Endothelial cell (in vitro differentiated cells): ENCODE measurements around the gene DIS3L2. TPM values are rescaled to one million over a fixed set of nuclear protein-coding genes. Genes with fewer than 3 reads are reported as not detected.
A peak's percentile ranks its signal among the peaks of the same experiment; 100 is the strongest.
"Not testable (repeated sequence)": the region's sequence is repeated elsewhere in the genome, so short reads cannot be mapped to it uniquely, and the experiment has no call there.

Source experiments
- DNase-seq: peaks from one replicate; pipeline ENCODE4 v3.0.0; 2021; ENCODE audit warnings: low spot score
- H3K27ac Mint-ChIP-seq: one replicate; pipeline ENCODE4 v1.8.0; 2021; ENCODE audit warnings: mixed read lengths, inconsistent platforms; ENCODE audit not compliant: unreplicated experiment
- H3K27me3 Mint-ChIP-seq: one replicate; pipeline ENCODE4 v1.8.0; 2021; ENCODE audit warnings: mild to moderate bottlenecking, moderate library complexity, mixed read lengths, inconsistent platforms; ENCODE audit not compliant: unreplicated experiment
- H3K36me3 Mint-ChIP-seq: one replicate; pipeline ENCODE4 v1.8.0; 2021; ENCODE audit warnings: mild to moderate bottlenecking, low read depth, mixed read lengths, inconsistent platforms; ENCODE audit not compliant: unreplicated experiment
- H3K4me1 Mint-ChIP-seq: one replicate; pipeline ENCODE4 v1.8.0; 2021; ENCODE audit warnings: mild to moderate bottlenecking, mixed read lengths, inconsistent platforms; ENCODE audit not compliant: unreplicated experiment
- H3K4me3 Mint-ChIP-seq: one replicate; pipeline ENCODE4 v1.8.0; 2021; ENCODE audit warnings: mild to moderate bottlenecking, mixed read lengths, inconsistent platforms; ENCODE audit not compliant: unreplicated experiment
- H3K9me3 Mint-ChIP-seq: one replicate; pipeline ENCODE4 v1.8.0; 2021; ENCODE audit warnings: mixed read lengths, inconsistent platforms; ENCODE audit not compliant: unreplicated experiment
- CTCF ChIP-seq: fragments of 200-600 bp; sonication (generic); IDR thresholded peaks from one replicate; pipeline ENCODE4 v1.5.0; 2021; ENCODE audit warnings: antibody characterized with exemption; ENCODE audit not compliant: unreplicated experiment
- total RNA-seq: library from RNA; stranded (reverse); fragmentation: NEBNext Ultra II Directional; extraction: Animal tissue kit (Norgen Biotek cat#: 25700); gene quantifications from one replicate; pipeline ENCODE4 v1.2.1, GENCODE V29; 2021; ENCODE audit not compliant: unreplicated experiment

The DIS3L2 gene
- total RNA-seq, 1 donor from 2014 or later = 42.1 TPM

- H3K4me1 Mint-ChIP-seq = peaks cover 3% of the 10 kb centered on the region
- H3K27me3 Mint-ChIP-seq = peaks cover 15% of the 10 kb centered on the region
- no peak for TF ChIP-seq CTCF
- no peak for DNase-seq
- H3K9me3 Mint-ChIP-seq = no peaks in the 10 kb centered on the region
- no peak overlapping the region for H3K27ac Mint-ChIP-seq
- no peak overlapping the region for H3K4me3 Mint-ChIP-seq
- no peaks in the 10 kb centered on the region for H3K36me3 Mint-ChIP-seq
Observed at GRCh38 chr2:232336241-232336736, 374.8 kb downstream of the DIS3L2 start.

GRCh38 chr2:232336981-232337720 is 375.6 kb downstream of the DIS3L2 start:
- Mint-ChIP-seq H3K27me3 (peaks cover 15% of the 10 kb centered on the region), H3K9me3 (no peaks in the 10 kb centered on the region), H3K27ac (no peak overlapping the region), H3K36me3 (no peaks in the 10 kb centered on the region), H3K4me3 (no peak overlapping the region), H3K4me1 (peaks cover 3% of the 10 kb centered on the region)
- TF ChIP-seq CTCF = no peak
- no peak for DNase-seq

DNA sequence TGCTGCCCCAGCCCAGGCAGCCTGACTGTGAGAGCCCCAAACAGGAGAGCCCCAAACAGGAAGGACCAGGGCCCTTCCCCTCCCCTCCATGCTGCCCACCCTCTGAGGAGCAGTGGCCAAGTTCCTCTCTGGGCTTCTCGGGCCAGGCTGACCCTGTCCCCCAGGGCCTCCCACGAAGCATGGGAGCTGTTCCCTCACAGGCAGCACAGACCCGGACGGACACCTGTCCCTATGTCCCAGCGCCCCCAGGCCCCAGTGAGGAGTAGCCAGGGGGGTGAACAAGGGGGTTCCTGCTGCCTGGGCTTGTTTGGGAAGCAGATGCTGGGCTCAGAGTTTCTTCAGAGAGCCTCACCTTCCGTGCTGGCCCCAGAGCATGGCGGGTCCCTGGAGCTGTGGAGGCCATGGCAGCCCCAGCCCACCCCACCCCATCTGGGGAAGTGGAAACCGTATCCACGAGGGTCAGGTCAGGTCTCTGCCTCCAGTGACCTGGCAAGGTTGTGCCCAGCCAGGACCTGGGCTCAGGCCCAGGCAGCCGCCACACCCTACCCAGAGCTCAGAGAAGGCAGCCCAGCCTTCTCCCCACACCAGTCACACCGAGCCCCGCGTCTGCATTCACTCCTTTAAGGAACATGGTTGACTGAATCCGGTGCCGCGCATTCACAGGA is 376.7 kb downstream of the DIS3L2 start:
- peaks cover 15% of the 10 kb centered on the region for H3K27me3 Mint-ChIP-seq
- H3K4me1 Mint-ChIP-seq, H3K9me3 Mint-ChIP-seq, H3K4me3 Mint-ChIP-seq, DNase-seq, H3K27ac Mint-ChIP-seq, H3K36me3 Mint-ChIP-seq: not testable (repeated sequence)

GRCh38 chr2:232338759-232339106 is 377.2 kb downstream of the DIS3L2 start:
- Mint-ChIP-seq H3K9me3 (no peaks in the 10 kb centered on the region), H3K27me3 (peaks cover 15% of the 10 kb centered on the region), H3K27ac (no peak overlapping the region), H3K4me1 (peaks cover 3% of the 10 kb centered on the region), H3K36me3 (no peaks in the 10 kb centered on the region), H3K4me3 (no peak overlapping the region)
- no peak for TF ChIP-seq CTCF
- no peak for DNase-seq

GRCh38 chr2:232339121-232340081 is 377.9 kb downstream of the DIS3L2 start:
- H3K9me3 Mint-ChIP-seq = no peaks in the 10 kb centered on the region
- H3K36me3 Mint-ChIP-seq = no peaks in the 10 kb centered on the region
- TF ChIP-seq CTCF = peak; percentile 40
- peaks cover 3% of the 10 kb centered on the region for H3K4me1 Mint-ChIP-seq
- no peak overlapping the region for H3K4me3 Mint-ChIP-seq
- no peak overlapping the region for H3K27ac Mint-ChIP-seq
- DNase-seq = peak; percentile 41
- peaks cover 15% of the 10 kb centered on the region for H3K27me3 Mint-ChIP-seq
